HG03354 (cell line): ENCODE measurements around the gene LMOD2.
"Not testable (repeated sequence)": the region's sequence is repeated elsewhere in the genome, so short reads cannot be mapped to it uniquely, and the experiment has no call there.

Source experiments
- ATAC-seq: cut with Tn5 transposase; IDR thresholded peaks from one replicate; pipeline ENCODE4 v1.9.1; 2021; ENCODE audit warnings: mild to moderate bottlenecking; ENCODE audit not compliant: unreplicated experiment, poor library complexity, severe bottlenecking

Gene LMOD2, protein sequence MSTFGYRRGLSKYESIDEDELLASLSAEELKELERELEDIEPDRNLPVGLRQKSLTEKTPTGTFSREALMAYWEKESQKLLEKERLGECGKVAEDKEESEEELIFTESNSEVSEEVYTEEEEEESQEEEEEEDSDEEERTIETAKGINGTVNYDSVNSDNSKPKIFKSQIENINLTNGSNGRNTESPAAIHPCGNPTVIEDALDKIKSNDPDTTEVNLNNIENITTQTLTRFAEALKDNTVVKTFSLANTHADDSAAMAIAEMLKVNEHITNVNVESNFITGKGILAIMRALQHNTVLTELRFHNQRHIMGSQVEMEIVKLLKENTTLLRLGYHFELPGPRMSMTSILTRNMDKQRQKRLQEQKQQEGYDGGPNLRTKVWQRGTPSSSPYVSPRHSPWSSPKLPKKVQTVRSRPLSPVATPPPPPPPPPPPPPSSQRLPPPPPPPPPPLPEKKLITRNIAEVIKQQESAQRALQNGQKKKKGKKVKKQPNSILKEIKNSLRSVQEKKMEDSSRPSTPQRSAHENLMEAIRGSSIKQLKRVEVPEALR

DNA sequence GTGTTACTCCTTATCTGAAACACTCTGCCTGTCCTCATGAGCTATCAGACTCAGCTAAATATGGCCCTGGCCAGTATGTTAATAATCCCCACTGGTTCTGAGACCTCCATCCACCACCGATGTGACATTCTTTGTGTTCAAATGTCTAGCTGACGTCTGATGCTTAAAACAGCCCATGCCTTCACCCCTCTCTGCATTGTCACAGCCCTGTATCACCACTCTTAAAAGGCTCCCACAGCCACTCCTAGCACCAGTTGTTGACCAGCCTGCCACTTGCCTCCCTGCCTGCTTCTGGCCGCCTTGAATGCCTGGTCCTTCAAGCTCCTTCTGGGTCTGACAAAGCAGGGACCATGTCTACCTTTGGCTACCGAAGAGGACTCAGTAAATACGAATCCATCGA lies at the start of gene LMOD2:
Gene LMOD2, plus strand, starts transcription at position 253 of the 400 bp plus-strand sequence. Its CDS starts 98 bp downstream, at position 351.
- ATAC-seq = no peak

DNA sequence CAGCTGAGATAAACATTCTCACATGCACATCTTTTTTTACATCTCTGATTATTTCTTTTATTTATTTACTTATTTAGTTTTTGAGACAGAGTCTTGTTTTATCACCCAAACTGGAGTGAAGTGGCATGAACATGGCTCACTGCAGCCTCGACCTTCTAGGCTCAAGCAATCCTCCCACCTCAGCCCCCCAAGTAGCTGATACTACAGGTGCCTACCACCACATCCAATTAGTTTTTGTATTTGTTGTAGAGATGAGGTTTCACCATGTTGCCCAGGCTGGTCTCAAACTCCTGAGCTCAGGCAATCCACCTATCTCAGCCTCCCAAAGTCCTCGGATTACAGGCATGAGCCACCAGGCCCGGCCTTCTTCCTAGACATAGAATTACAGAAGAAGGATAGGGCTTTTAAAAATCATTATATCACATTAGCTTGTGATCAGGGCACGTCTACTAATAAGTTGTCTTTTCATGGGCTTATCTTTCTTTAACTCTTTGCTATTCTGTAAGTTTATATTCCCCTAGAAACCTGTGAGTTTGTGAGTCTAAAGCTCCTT lies 48.2 kb upstream of the LMOD2 start:
- ATAC-seq = no peak

DNA sequence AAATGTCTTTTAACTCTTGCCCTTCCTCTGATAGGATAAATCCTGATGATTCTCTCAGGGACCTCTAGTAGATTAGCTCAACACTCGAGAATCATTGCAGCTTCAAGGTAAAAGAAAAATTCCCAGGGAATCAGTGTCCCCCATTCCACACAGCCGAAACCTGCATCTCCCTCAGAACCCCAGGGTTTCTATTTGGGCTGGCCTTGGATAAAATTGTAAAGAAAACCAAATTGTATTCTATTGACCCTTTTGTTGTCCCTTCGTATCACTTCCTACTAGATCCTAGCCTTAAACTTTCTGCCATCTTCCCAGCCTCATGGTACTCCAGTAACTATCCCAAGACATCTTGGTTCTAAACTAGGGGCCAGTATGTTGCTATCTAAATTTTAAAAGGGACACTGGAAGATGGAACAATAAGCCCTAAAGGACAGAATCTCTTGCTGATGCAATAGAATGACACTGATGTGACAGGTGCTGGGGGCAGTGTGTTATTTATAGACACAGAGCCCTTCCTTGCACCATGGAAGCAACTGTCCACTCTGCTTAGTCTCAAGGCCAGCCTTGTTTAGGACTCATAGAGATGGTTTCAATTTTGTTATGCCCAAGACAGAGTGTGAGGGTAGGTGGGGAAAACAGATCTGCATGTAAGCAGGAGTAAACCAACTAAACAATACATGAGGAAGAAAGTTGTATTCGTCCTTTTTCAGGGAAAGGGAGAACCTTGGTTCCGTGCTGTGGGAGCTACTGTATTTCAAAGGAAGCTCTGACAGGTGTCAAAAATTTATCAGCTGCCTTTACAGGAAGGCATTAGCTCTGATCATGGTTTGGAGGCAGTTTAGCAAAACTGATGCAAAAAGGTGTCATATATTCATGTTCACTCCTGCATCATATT lies 46.4 kb upstream of the LMOD2 start:
- ATAC-seq = no peak

DNA sequence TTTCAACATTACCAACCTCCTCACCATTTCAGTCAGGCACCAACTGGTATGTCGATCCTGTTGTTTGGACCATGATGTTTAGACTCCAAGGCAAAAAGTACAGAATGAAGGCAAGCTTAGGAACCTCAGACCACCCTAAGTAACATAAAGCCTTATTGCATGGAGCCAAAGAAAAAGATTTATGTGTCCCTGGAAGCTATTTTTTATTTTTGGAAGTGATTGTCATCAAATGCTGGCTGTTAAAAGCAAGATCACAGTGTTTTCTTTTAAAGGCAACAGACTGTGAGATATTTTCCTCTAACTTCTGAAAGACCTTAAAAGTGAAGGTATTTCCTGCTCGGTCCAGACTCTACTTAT lies 45.8 kb upstream of the LMOD2 start:
- no peak for ATAC-seq

DNA sequence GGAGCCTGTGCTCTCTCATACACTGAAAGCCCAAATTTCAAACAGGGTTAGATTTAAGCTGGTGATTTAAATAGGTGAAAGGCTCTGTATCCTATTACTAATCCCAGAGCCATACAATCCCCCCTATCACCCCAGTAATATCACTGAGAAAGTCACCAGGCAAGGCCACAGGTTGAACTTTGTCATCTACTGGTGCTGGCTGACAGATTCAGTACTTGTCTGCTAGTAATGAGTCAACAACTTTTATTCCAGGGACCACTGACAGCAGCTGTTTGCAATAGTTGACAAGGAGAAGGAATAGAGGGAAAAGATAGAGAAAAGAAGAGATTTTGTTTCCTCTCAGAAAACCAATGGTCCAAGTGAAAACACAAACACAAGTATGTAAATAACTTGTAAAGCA lies 43.6 kb upstream of the LMOD2 start:
- ATAC-seq = no peak

DNA sequence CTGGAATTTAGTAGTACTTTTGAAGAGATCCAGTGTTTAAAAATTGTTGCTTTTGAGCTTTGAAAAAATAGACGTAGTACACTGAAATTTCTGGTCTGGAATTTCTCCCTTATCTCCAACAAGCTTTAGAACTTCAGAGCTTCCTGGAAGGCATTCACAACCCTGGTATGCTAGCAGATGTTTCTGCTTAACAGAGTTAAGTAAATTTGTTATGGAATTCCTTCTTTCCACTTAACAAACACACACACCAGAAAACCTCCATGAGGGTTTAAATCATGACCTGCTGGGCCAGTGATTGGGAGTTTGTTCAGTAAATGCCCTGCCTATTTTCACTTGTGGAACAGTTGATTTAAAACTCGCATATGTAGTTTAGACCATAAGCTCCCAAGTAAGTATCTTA lies 40.3 kb upstream of the LMOD2 start:
- ATAC-seq = no peak

DNA sequence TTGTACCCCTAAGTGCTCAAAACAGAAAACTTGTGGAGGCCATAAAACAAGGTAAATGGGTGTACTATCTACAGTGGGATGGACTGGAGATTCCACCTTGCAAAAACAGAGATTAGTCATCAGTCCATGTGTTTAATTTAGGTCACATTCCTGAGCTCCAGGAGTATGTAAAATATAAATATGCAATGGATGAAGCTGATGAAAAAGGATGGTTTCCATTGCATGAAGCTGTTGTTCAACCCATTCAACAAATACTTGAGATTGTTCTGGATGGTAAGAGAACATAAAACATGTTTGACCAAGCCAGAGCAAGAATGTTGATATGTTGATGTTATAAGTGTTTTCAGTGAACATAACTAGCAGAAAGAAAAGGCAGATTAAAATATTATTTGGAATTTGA lies 39.4 kb upstream of the LMOD2 start:
- ATAC-seq = no peak

DNA sequence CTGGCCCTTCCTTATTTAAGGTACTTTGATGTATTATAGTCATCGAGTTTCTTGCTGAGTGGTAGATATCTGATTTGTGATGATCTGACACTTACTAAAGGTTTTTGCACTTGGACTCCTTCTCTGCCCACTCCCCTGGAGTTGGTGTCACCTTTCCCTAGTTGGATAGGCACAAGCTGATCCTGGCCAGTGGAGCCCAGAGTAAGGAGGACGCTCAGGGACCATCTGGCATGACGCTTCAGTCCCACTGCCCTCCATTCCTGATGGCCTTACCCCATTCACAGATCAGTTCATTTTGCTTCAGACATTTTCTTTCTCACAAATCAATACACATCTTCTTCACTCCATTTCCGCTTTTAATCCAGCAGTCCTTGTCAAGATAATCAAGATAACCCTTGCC lies 34.0 kb upstream of the LMOD2 start:
- no peak for ATAC-seq

DNA sequence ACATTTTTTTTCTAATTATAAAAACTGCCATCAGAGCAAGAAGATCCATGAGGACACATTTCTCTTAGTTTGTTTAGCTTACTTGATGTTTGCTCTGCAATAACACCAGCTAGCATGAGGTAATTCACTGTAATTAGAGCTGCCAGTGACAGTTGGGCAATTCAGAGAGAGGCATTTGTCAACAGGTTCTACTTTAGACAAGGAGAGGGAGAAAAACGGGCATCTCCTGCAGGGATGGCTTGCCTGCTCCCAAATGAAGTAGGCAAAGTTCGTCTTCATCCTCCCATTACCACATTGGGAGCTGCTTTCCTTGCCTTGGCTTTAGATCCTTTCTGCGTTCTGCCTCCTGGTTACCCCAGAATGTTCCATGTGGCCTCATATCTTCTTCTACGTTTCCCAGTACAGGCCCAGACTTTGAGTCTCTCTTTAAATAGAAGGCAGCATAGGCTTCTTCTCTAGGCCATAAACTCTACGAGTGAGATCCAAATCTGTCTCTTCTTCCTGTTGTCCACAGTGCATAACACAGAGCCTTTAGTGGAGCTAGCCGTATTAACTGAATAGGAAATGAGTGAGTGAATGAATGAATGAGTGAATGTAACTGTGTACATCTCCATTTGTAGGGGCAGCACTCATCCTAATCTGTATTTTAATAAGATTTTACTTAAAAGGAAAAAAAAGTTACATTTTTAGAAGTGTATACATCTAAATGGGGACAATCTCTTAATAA lies 32.8 kb upstream of the LMOD2 start:
- no peak for ATAC-seq

DNA sequence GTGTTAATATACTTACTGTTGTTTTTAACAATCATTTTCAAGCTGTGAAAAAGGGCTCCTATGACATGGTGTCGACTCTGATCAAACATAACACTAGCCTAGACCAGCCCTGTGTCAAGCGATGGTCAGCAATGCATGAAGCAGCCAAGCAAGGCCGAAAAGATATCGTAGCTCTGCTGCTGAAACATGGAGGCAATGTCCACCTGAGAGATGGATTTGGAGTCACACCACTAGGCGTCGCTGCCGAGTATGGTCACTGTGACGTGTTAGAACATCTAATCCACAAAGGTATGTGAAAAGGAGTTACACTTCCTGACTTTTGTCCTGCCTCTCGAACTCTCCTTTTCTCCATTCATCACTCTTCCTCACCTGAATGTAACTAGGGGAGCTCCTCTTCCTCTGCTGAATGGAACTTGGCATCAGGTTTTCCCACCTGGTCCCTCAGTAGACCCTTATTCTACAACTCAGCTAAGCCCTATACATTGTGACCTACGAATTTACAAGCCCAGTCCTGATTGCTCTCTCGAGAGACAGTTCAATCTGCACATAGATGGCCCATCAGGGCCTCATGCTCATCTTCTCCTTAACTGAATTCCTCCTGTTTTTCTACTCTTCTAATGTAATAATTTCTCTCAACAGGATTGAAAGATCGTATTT lies 31.0 kb upstream of the LMOD2 start:
- ATAC-seq = peak; percentile 95

DNA sequence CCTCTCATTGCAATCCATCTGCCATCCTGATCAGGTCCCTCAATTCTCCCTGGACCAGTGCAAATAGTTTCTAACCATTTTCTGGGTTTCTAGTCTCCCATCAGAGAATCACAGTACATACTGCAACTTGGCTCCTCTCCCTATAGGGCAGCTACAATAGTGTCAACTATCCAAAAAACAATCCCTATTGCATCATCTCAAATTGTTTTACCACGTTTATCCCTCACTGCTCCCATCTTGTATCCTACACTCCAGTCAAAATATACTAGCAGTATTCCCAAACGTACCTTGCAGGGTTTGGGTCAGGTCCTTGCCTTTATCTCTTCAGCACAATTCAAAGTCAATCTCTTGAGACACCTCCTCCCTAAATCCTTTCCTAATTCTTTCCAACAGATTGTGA lies 30.4 kb upstream of the LMOD2 start:
- no peak for ATAC-seq

DNA sequence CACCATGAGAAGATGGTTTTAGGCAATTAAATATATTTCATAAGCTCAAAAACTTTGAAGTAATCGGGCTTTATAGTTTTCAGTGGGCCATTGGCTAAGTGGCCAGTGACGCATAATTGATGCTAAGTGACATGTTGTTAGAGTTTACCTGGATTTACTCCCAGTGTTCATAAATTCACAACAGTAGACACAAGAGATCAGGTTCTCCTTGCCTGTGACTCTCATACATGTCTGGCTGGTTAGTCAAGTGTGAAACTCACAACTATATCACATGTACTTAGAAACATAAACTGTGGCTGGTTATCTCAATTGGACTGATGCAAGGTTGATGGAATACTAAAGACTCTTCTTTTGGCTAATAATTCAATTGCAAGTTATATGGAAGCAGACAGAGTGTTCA lies 27.8 kb upstream of the LMOD2 start:
- no peak for ATAC-seq

DNA sequence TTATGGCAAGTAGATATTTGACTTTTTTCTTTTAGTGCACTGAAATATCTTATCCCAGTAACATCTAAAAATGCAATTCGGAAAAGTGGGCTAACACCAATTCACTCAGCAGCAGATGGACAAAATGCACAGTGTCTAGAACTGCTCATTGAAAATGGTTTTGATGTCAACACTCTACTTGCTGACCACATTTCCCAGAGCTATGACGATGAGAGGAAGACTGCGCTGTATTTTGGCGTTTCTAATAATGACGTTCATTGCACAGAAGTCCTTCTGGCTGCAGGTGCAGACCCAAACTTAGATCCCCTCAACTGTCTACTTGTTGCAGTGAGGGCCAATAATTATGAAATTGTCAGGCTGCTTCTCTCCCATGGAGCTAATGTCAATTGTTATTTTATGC lies 26.8 kb upstream of the LMOD2 start:
- no peak for ATAC-seq

DNA sequence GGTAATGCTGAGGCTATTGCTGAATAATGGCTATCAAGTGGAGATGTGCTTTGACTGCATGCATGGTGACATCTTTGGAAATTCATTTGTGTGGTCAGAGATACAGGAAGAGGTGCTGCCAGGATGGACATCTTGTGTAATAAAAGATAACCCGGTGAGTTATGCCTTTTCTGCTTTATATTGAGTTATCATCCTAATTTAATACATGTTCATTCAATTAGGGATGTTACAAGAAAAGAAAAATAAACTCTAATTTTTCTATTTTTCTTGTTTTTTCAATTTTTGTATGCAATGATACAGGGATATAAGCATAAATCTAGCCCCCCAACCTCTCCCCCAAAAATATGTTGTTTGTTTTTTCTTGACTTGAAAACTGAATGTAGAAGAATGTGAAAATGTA lies 26.4 kb upstream of the LMOD2 start:
- ATAC-seq = no peak

DNA sequence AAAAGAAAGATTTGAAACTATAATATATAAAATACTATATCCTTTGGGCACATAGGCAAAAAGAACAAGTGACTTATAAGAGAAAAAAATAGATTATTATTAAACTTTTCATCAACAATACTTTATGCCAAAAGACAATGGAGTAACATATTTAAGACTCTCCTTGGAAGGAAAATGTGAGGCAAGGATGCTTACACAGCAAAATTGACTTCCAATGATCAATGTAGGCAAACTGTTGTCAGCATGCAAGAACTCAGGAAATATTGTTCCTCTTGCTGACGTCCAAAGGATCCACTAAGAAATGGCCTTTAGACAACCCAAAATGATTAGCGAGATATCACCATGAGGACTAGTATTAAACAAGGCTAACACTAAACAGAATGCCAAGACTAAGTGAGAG lies 22.9 kb upstream of the LMOD2 start:
- ATAC-seq = no peak

DNA sequence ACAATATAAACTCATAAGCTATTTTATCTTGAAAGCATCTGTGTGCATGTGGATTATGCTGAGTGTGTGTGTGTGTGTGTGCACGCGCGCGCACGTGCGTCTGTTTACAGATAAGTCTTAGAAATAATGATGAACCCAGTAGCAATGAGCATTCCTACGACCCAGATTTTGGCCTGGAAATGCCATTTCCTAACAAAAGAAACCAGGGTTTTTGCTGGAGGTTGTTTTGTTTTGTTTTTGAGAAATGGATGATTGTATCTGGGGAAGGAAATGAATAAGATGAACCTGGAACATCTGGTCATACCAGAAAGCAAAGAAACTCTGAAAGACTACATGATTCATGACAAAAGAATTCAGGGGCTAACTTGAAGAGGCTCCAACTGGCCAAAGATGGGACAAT lies 22.1 kb upstream of the LMOD2 start:
- ATAC-seq = no peak

DNA sequence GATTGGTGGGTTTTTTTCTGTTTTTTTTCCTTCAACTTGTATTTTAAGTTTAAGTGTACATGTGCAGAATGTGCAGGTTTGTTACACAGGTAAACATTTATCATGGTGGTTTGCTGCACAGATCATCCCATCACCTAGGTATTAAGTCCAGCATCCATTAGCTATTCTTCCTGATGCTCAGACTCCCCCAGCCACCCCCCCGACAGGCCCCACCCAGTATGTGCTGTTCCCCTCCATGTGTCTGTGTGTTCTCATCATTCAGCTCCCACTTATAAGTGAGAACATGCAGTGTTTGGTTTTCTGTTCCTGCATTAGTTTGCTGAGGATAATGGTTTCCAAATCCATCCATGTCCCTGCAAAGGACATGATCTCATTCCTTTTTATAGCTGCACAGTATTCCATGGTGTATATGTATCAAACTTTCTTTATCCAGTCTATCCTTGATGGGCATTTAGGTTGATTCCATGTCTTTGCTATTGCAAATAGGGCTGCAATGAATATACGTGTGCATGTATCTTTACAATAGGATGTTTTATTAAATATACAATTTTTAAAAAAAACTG lies 21.6 kb upstream of the LMOD2 start:
- not testable (repeated sequence) for ATAC-seq

DNA sequence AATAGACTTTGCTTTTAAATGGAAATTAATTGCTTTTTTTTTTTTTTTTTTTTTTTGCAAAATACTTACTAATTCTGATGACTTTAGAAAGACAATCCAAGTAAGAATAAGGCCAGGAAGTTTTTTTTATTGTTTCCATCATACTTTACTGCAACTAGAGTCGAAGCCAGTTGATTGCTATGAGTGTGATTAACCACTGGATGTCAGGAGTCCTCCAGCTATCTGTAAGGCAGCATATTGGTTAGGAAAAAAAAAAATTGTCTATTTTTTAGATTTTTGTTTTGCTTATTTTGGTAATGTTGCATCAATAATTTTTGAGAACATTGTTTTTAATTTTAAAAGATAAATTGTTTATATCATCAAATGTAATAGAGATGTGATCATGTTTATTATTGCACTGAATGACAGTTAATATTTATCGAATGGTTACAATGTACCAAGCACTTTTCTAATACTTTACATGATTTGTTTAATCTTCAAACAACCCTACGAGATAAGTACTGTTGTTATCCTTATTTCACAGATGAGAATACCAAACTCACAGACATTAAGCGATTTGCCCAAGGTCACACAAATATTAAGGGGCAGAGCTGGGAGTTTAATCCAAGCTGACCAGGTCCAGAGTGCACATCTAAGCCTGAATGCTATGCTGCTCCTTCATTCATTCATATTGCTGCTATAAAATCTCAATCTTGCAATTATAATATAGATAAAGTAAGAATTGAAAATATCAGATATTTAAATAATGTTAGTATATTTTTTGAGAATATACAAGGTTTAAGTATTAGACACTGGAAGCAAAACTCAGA lies 19.9 kb upstream of the LMOD2 start:
- peak; percentile 73 for ATAC-seq
